ENCODE results near the gene PPEF1.

GRCh38 chrX:18666614-18667013 lies 40.8 kb upstream of the PPEF1 start:
- TF ChIP-seq CTCF (IDR thresholded peaks at IDR 0.05) (no peak), POLR2A (IDR thresholded peaks at IDR 0.05) (no peak)
